ENCODE measurements around the gene MBTD1. TPM values are rescaled to one million over a fixed set of nuclear protein-coding genes. Genes with fewer than 3 reads are reported as not detected.

MBTD1 gene
- total RNA-seq, 2 donors from 2014 or later = 12.0 to 13.6 TPM

DNA sequence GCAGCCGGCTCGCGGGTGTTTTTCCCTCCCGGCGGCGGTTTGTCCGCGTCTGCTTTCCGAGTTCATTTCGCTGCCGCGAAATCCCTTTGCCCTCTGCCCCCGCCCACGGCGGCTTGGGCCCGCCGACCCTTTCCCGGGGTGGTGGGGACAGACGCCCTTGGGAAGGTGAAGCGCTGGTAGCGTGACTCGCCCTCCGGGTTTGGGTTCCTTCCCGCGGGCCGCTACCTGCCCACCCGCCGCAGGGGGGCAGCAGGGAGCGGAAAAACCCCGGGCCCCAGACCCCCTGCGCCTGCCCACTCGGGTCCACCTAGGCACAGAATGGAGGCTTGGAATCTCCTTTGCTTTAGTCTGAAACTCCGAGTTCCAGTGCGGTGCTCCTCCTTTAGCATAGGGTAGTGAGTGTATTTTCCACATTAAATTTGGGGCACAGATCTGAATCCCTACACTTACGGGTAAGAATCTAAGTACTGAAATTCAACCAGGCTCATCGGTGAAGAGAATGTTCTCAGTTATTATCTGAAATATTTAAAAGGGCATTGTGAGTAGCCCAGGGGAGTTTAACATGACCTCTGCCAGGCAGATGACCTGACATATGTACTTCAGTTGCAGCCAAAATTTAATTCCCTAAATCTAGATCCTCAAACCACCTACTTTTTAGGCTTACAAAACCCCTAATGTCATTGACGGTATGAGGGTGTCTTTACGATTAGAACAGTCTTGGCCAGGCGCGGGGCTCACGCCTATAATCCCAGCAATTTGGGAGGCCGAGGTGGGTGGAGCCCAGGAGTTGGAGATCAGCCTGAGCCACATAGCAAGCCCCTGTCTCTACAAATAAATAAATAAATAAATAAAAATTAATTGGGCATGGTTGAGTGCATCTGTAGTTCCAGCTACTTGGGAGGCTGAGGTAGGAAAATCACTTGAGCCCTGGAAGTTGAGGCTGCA, 92.6 kb downstream of the MBTD1 start:
- H3K4me3 Mint-ChIP-seq = peak overlapping the region; percentile 88 to 96
- peaks cover 17 to 22% of the 10 kb centered on the region in 2 donors for H3K36me3 Mint-ChIP-seq (ENCODE audit: insufficient read depth in 2 of 2)
- no peaks in the 10 kb centered on the region for H3K27me3 Mint-ChIP-seq (ENCODE audit: low read depth)
- peak overlapping the region; percentile 90 for H3K27ac Mint-ChIP-seq
- no peaks in the 10 kb centered on the region for H3K9me3 Mint-ChIP-seq
- DNase-seq = peak; percentile 77 to 86
- peaks cover 45% of the 10 kb centered on the region for H3K4me1 Mint-ChIP-seq (ENCODE audit: low read depth)
- peak; percentile 66 to 70 for ATAC-seq (replicated peaks in 1 of 2)

DNA sequence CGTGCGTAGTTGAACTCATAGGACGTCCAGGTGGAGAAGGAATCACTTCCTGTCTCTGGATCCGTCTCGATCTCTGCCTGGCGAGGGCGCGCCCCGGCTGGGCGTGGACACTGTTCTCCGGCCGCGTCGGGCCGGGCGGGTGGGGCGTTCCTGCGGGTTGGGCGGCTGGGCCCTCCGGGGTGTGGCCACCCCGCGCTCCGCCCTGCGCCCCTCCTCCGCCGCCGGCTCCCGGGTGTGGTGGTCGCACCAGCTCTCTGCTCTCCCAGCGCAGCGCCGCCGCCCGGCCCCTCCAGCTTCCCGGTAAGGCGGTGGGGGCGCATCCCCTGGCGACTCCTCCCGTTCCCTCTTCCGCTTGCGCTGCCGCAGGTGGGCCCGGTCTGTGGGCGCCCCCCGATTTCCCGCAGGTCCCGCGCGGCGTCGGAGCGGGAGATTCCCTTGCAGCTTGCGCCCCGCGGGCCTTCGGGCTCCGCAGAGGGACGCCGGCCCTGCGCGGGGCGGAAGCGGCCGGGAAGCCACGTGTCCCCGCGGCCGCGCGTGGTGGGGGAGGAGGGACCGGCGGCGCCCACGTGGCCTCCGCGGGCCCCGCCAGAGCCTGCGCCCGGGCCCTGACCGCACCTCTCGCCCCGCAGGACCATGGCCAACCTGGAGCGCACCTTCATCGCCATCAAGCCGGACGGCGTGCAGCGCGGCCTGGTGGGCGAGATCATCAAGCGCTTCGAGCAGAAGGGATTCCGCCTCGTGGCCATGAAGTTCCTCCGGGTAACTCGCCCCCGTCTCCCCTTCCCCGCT, 93.5 kb downstream of the MBTD1 start, which contains the start of gene NME2:
NME2 (plus strand) TSS at position 214 of the 789 bp plus-strand sequence; CDS start at position 634, 420 bp downstream.
- peaks cover 19 to 25% of the 10 kb centered on the region in 2 donors for H3K36me3 Mint-ChIP-seq (ENCODE audit: insufficient read depth in 2 of 2)
- no peaks in the 10 kb centered on the region for H3K27me3 Mint-ChIP-seq (ENCODE audit: low read depth)
- no peaks in the 10 kb centered on the region for H3K9me3 Mint-ChIP-seq
- ATAC-seq (replicated peaks in 1 of 2) = peak; percentile 85 to 88
- H3K4me1 Mint-ChIP-seq (ENCODE audit: low read depth) = peaks cover 45% of the 10 kb centered on the region
- DNase-seq = peak; percentile 78 to 86
- peak within 1 kb of the TSS; percentile 89 to 96 for H3K4me3 Mint-ChIP-seq
- peak within 1 kb of the TSS; percentile 97 for H3K27ac Mint-ChIP-seq

DNA sequence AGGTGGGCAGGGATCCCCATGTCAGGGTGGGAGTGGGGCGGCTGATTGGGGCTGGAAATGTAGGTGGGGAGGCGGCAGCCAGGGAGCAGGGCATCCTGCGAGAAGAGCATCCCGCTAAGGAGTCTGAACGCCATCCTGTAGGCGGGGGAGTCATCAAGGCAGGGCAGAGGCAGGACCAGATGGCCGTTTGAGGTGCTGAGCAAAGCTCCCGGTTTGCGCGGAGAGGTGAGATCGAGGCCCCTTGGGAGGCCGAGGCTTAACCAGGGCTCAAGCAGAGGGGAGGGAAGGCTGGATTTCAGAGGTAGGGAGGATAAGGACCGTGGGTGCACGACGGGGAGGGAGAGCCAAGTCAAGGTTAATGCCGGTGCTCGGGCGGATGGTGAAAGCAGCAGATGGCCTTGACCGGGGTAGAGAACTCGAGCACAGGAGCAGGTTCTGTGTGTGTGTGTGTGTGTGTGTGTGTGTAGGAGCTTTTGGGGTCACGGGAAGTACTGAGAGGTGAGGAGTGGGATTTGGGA, 94.1 kb downstream of the MBTD1 start:
- Mint-ChIP-seq H3K4me1 (ENCODE audit: low read depth) (peaks cover 45% of the 10 kb centered on the region), H3K9me3 (no peaks in the 10 kb centered on the region), H3K36me3 (ENCODE audit: insufficient read depth in 2 of 2) (peaks cover 17 to 25% of the 10 kb centered on the region in 2 donors), H3K27ac (peak overlapping the region; percentile 97), H3K27me3 (ENCODE audit: low read depth) (no peaks in the 10 kb centered on the region), H3K4me3 (peak overlapping the region; percentile 86 to 89)
- peak; percentile 2 to 24 for ATAC-seq (replicated peaks in 1 of 2)
- no peak for DNase-seq

DNA sequence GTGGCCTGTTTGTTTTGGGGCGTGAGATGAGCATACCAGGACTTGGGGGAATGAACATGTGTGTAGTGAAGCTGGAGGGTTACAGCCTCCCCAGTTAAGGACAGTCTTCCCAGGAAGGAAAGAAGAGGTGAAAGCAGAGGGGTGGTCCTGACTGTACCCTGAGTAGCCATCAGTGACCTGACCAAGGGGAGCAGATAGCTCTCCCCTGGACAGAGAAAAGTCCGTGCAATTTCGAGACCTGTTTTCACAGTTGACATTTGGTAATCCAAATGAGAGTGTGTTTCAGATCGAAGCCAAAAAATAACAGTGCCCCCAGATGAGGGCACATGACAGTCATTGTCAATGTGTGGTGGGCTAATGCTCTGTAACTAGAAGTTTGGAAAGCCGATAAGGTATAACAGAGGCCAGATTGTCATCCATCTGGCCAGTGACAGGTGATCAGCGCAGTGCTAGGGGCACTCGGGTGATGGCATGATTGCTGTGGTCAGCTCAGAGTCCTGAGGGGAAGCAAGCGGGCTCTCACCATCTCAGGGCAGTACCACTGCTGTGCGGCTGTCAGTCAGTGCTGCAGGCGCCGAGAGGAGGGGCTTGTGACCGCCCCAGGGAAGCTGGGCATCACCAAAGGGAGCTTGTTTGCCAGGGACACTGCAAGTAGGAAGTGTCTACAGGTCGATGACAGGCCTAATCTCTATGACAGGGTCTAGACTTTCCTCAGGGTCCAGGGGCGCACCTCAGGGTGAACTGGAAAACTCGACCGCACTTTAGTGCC, 94.8 kb downstream of the MBTD1 start:
- peaks cover 17 to 27% of the 10 kb centered on the region in 2 donors for H3K36me3 Mint-ChIP-seq (ENCODE audit: insufficient read depth in 2 of 2)
- H3K27me3 Mint-ChIP-seq (ENCODE audit: low read depth) = no peaks in the 10 kb centered on the region
- H3K4me1 Mint-ChIP-seq (ENCODE audit: low read depth) = peaks cover 47% of the 10 kb centered on the region
- no peaks in the 10 kb centered on the region for H3K9me3 Mint-ChIP-seq
- DNase-seq (peak in 1 of 2 donors; percentile 8), ATAC-seq (replicated peaks in 1 of 2) (no peak)
- H3K27ac Mint-ChIP-seq = peak overlapping the region; percentile 97
- peak overlapping the region; percentile 86 to 89 for H3K4me3 Mint-ChIP-seq

DNA sequence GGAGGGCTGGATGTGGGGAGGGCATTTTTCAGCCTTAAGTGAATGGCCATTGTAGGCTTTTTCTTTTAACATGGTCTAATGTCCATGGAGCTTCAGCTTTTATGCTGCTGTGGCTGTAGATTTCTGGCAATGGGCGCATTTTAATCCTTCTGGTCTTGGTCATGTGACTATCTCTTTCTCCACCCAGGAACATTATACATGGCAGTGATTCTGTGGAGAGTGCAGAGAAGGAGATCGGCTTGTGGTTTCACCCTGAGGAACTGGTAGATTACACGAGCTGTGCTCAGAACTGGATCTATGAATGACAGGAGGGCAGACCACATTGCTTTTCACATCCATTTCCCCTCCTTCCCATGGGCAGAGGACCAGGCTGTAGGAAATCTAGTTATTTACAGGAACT, 98.3 kb downstream of the MBTD1 start:
- Mint-ChIP-seq H3K4me3 (no peak overlapping the region), H3K27ac (no peak overlapping the region), H3K4me1 (ENCODE audit: low read depth) (peaks cover 43% of the 10 kb centered on the region), H3K9me3 (no peaks in the 10 kb centered on the region), H3K27me3 (ENCODE audit: low read depth) (no peaks in the 10 kb centered on the region), H3K36me3 (ENCODE audit: insufficient read depth in 2 of 2) (peaks cover 10 to 29% of the 10 kb centered on the region in 2 donors)
- ATAC-seq (replicated peaks in 1 of 2) (no peak), DNase-seq (no peak)

DNA sequence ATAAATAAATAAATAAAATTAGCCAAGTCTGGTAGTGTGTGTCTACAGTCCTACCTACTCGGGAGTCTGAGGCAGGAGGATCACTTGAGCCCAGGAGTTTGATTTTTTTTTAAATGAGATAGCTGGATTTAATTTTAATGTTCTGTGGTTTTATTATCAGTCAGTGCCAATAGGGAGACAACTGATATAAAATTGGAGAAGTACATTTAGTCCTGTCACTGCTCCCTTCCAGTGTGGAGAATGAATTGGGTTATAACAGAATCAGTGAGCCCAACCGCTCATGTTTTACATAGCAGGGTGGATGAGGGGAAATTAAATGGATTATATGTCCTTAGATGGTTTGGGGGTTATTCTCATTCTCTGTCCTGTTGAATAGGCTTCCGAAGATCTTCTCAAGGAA, 100.2 kb downstream of the MBTD1 start:
- H3K4me3 Mint-ChIP-seq = no peak overlapping the region
- no peak for DNase-seq
- no peak overlapping the region for H3K27ac Mint-ChIP-seq
- H3K36me3 Mint-ChIP-seq (ENCODE audit: insufficient read depth in 2 of 2) = peaks cover 7 to 31% of the 10 kb centered on the region in 2 donors
- H3K4me1 Mint-ChIP-seq (ENCODE audit: low read depth) = peaks cover 30% of the 10 kb centered on the region
- no peak for ATAC-seq (replicated peaks in 1 of 2)
- no peaks in the 10 kb centered on the region for H3K9me3 Mint-ChIP-seq
- no peaks in the 10 kb centered on the region for H3K27me3 Mint-ChIP-seq (ENCODE audit: low read depth)

DNA sequence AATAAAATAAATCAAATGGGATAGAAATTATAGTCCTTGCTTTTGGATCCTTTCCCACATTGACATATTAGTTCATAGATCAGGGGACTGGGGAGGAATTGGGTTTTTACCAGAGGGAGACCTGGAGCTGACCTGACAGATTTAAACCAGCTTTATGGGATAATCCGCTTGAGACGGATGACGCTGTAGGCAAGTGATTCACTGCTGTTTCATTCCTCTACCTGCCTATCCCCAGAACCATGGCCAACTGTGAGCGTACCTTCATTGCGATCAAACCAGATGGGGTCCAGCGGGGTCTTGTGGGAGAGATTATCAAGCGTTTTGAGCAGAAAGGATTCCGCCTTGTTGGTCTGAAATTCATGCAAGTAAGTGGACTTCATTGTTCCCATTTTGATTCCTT, 104.4 kb downstream of the MBTD1 start:
- H3K36me3 Mint-ChIP-seq (ENCODE audit: insufficient read depth in 2 of 2) = peaks cover 5 to 14% of the 10 kb centered on the region in 2 donors
- peaks cover 29% of the 10 kb centered on the region for H3K4me1 Mint-ChIP-seq (ENCODE audit: low read depth)
- H3K9me3 Mint-ChIP-seq = no peaks in the 10 kb centered on the region
- ATAC-seq (replicated peaks in 1 of 2) (no peak), DNase-seq (no peak)
- no peak overlapping the region for H3K4me3 Mint-ChIP-seq
- no peaks in the 10 kb centered on the region for H3K27me3 Mint-ChIP-seq (ENCODE audit: low read depth)
- no peak overlapping the region for H3K27ac Mint-ChIP-seq

DNA sequence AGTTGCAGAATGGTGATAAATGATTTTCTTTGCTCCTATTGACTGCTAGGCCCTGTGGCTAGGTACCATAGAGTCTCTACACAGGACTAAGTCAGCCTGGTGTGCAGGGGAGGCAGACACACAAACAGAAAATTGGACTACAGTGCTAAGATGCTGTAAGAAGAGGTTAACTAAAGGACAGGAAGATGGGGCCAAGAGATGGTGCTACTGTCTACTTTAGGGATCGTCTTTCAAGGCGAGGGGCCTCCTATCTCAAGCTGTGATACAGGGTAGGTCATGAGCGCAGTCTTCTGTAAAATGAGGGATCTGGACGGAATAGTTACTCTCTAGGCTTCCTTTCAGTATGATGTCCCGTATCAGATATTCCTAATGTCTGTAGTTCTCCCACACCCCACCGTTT, 105.7 kb downstream of the MBTD1 start:
- ATAC-seq (replicated peaks in 1 of 2) (no peak), DNase-seq (no peak)
- no peaks in the 10 kb centered on the region for H3K9me3 Mint-ChIP-seq
- no peaks in the 10 kb centered on the region for H3K27me3 Mint-ChIP-seq (ENCODE audit: low read depth)
- no peak overlapping the region for H3K27ac Mint-ChIP-seq
- H3K36me3 Mint-ChIP-seq (ENCODE audit: insufficient read depth in 2 of 2) = peaks cover 3 to 11% of the 10 kb centered on the region in 2 donors
- no peak overlapping the region for H3K4me3 Mint-ChIP-seq
- peaks cover 23% of the 10 kb centered on the region for H3K4me1 Mint-ChIP-seq (ENCODE audit: low read depth)

DNA sequence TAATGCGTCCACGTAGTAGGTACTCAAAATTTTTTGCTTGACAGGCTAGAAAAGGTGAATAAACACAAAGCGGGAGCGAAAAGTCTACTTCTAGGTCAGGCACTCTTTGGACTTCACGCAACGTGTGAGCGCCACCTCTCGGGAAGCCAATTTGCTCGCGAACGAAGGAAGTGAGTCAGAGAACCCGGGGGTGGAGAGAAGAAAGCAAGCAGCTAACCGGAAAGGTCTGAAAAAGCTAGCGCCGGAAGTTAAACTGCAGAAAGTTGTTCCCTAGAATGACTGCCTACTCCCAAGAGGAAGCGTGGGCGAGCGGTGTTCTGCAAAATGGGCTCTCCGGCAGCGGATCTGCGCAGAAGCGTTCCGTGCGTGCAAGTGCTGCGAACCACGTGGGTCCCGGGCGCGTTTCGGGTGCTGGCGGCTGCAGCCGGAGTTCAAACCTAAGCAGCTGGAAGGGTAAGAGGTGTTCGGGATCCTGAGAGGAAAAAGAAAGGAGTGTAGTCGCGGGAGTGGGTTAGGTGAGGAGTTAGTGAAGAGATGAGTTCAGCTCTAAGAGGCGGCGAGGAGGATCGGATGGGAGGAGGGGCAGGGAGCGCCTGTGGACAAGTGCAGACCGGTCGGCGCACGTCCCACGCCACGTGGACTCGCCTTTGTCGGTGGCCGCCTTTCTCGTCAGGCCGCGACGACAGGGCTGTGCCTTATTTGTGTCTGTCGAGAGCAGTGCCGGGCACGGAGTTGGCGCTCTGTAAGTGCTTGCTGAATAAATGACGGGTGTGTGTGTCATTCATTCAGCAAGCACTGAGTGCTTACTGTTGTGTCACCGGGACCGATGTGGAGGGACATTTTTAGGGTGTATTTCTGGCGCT, 106.4 kb downstream of the MBTD1 start, which contains the start of gene NME1:
NME1 (plus strand) TSS at position 350 of the 863 bp plus-strand sequence. CDS start 2,096 bp downstream, outside the sequence.
- peak; percentile 96 to 98 for DNase-seq
- ATAC-seq (replicated peaks in 1 of 2) = peak; percentile 92
- no peak within 1 kb of the TSS for H3K27ac Mint-ChIP-seq

DNA sequence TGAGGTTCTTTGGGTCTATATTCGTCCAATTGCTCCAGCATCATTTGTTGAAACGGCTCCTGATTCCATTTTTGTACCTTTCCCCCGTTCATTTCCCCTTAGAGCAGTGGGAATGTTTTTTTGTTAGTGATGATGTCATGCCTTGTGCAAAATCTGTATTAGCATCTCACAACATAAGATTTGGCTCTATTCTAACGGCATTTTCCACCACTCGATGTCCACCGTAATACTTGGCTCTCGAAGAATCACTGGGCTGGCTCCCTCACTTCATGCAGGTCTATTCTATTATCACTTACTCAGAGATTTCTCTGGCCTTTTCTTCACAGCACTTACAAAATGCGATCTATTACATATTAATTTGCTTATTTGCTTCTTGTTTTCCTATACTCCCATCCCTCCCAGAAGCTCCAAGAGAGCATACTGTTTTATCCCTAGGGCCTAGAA, 107.1 kb downstream of the MBTD1 start:
- no peaks in the 10 kb centered on the region for H3K9me3 Mint-ChIP-seq
- peaks cover 3 to 7% of the 10 kb centered on the region in 2 donors for H3K36me3 Mint-ChIP-seq (ENCODE audit: insufficient read depth in 2 of 2)
- no peak overlapping the region for H3K4me3 Mint-ChIP-seq
- ATAC-seq (replicated peaks in 1 of 2) = peak in 1 of 2 donors; percentile 0
- H3K27ac Mint-ChIP-seq = no peak overlapping the region
- peak in 1 of 2 donors; percentile 8 for DNase-seq
- peaks cover 19% of the 10 kb centered on the region for H3K4me1 Mint-ChIP-seq (ENCODE audit: low read depth)
- H3K27me3 Mint-ChIP-seq (ENCODE audit: low read depth) = no peaks in the 10 kb centered on the region

More for the DNA sequence above, 106.4 kb downstream of the MBTD1 start, which contains the start of gene NME1:
- H3K4me1 Mint-ChIP-seq (ENCODE audit: low read depth) = peaks cover 18% of the 10 kb centered on the region
- peaks cover 3 to 7% of the 10 kb centered on the region in 2 donors for H3K36me3 Mint-ChIP-seq (ENCODE audit: insufficient read depth in 2 of 2)
- H3K27me3 Mint-ChIP-seq (ENCODE audit: low read depth) = no peaks in the 10 kb centered on the region
- H3K9me3 Mint-ChIP-seq = no peaks in the 10 kb centered on the region
- H3K4me3 Mint-ChIP-seq = no peak within 1 kb of the TSS

DNA sequence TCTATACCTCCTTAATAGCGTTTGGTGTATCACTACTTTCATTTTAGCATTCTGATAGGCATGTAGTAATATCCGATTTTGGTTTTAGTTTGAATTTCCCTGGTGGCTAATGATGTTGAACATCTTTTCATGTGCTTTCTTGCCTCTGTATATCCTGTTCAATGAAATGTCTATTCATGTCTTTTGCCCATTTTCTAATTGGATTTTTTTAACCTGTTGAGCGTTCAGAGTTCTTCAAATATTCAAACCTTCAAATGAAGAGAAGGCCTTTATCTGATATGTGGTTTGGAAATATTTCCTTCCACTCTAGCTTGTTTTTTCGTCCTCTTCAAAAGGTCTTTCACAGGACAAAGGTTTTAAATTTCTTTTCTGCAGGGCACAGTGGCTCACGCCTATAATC, 108.9 kb downstream of the MBTD1 start:
- DNase-seq = no peak
- Mint-ChIP-seq H3K36me3 (ENCODE audit: insufficient read depth in 2 of 2) (peaks cover 1 to 2% of the 10 kb centered on the region in 2 donors), H3K27ac (no peak overlapping the region), H3K27me3 (ENCODE audit: low read depth) (no peaks in the 10 kb centered on the region), H3K9me3 (no peaks in the 10 kb centered on the region), H3K4me3 (no peak overlapping the region), H3K4me1 (ENCODE audit: low read depth) (peaks cover 23% of the 10 kb centered on the region)
- ATAC-seq (replicated peaks in 1 of 2) = no peak
